DND-41 (cell line): ENCODE results near the gene OTUB1.

Experiments used
- CTCF ChIP-seq: IDR thresholded peaks from 2 replicates; pipeline ENCODE4 v1.5.1; 2012; ENCODE audit warnings: borderline replicate concordance, low read length, moderate library complexity, mild to moderate bottlenecking; ENCODE audit not compliant: poor library complexity, severe bottlenecking; ENCODE audit errors: extremely low read depth
- EZH2 ChIP-seq: IDR thresholded peaks from 3 replicates; pipeline ENCODE4 v1.6.1; 2012; ENCODE audit warnings: borderline replicate concordance, low read depth, mild to moderate bottlenecking, moderate library complexity, low read length, inconsistent platforms; ENCODE audit not compliant: severe bottlenecking

GRCh38 chr11:64013141-64013896 is 27.1 kb downstream of the OTUB1 start:
- TF ChIP-seq CTCF (no peak), EZH2 (no peak)
